T-cell (primary cell): ENCODE data around the gene GCK. TPM values are rescaled to one million over a fixed set of nuclear protein-coding genes. Genes with fewer than 3 reads are reported as not detected.

Experiments used
- ATAC-seq, 4 experiments: fragments of 200-7000 bp in 3 of 4; fragments of 150-1000 bp in 1 of 4; cut with Tn5 transposase; replicated peaks in 1 of 4; 1 replicate in 3 of 4; 2 replicates in 1 of 4; pipeline ENCODE4 v1.10.0; 2021; ENCODE audit warnings: moderate library complexity in 3 of 4, mild to moderate bottlenecking in 2 of 4, moderate number of reproducible peaks in 1 of 4
- CTCF ChIA-PET, 2 donors: fragments of 300-600 bp; sonication (Branson Sonifier 250); formaldehyde crosslinking; loops; one replicate each; lab custom pipeline; 2022; ENCODE audit warnings: antibody characterized with exemption in 2 of 2; lab: Charles Lee
- POLR2A ChIA-PET, 2 donors: fragments of 300-600 bp; sonication (Branson Sonifier 250); formaldehyde crosslinking; loops; one replicate each; lab custom pipeline; 2022; ENCODE audit warnings: antibody characterized with exemption in 2 of 2; lab: Charles Lee
- DNase-seq, 35 experiments: peaks; one replicate each; pipeline versions ENCODE4 v3.0.0 to v3.0.0-alpha.2; 2013 to 2023
- H3K27ac ChIP-seq: one replicate; pipeline ENCODE4 v1.5.1; 2013; ENCODE audit warnings: low read length
- H3K27me3 ChIP-seq, 2 experiments: replicated peaks in 1 of 2; 1 replicate in 1 of 2; 2 replicates in 1 of 2; pipeline versions ENCODE4 v1.6.1 to v1.7.0; 2013; ENCODE audit warnings: low read length in 1 of 2, mixed read lengths in 1 of 2; ENCODE audit not compliant: control insufficient read depth in 2 of 2, insufficient read depth in 2 of 2; ENCODE audit errors: extremely low read depth in 1 of 2
- H3K36me3 ChIP-seq, 2 donors: 1 replicate in 1 of 2; 2 replicates in 1 of 2; pipeline versions ENCODE4 v1.6.1 to v1.7.0; 2013; ENCODE audit warnings: low read length in 1 of 2; ENCODE audit not compliant: control insufficient read depth in 2 of 2, insufficient read depth in 1 of 2; ENCODE audit errors: extremely low read depth in 1 of 2
- H3K4me1 ChIP-seq, 2 experiments: 1 replicate in 1 of 2; 2 replicates in 1 of 2; pipeline versions ENCODE4 v1.6.1 to v1.7.0; 2013; ENCODE audit warnings: low read length in 2 of 2, mixed read lengths in 1 of 2; ENCODE audit not compliant: insufficient read depth in 2 of 2, control insufficient read depth in 1 of 2; ENCODE audit errors: extremely low read depth in 1 of 2
- H3K4me3 ChIP-seq, 2 donors: 1 replicate in 1 of 2; 2 replicates in 1 of 2; pipeline versions ENCODE4 v1.5.1 to v1.7.0; 2013; ENCODE audit warnings: mild to moderate bottlenecking in 2 of 2, low read length in 1 of 2, moderate library complexity in 1 of 2; ENCODE audit not compliant: control insufficient read depth in 1 of 2; ENCODE audit errors: extremely low read depth in 1 of 2
- H3K9me3 ChIP-seq: 2 replicates; pipeline ENCODE4 v1.7.0; 2013
- H3K27ac Mint-ChIP-seq, 2 donors: one replicate each; pipeline ENCODE4 v1.8.0; 2020 to 2021; ENCODE audit warnings: mild to moderate bottlenecking in 2 of 2, mixed read lengths in 2 of 2
- H3K27me3 Mint-ChIP-seq, 2 donors: one replicate each; pipeline ENCODE4 v1.8.0; 2021 to 2022; ENCODE audit warnings: mixed read lengths in 2 of 2
- H3K36me3 Mint-ChIP-seq: one replicate; pipeline ENCODE4 v1.8.0; 2021; ENCODE audit warnings: mixed read lengths
- H3K4me1 Mint-ChIP-seq, 3 donors: one replicate each; pipeline ENCODE4 v1.8.0; 2020 to 2022; ENCODE audit warnings: mixed read lengths in 3 of 3, mild to moderate bottlenecking in 1 of 3
- H3K4me3 Mint-ChIP-seq, 3 donors: one replicate each; pipeline ENCODE4 v1.8.0; 2020 to 2022; ENCODE audit warnings: mild to moderate bottlenecking in 3 of 3, mixed read lengths in 3 of 3, moderate library complexity in 3 of 3
- H3K9me3 Mint-ChIP-seq, 3 donors: one replicate each; pipeline ENCODE4 v1.8.0; 2020 to 2022; ENCODE audit warnings: mixed read lengths in 3 of 3
- WGBS: methylation state at CpG from one replicate; pipeline ENCODE4 v1.1.5; 2013; ENCODE audit warnings: missing lambda C conversion rate; ENCODE audit not compliant: insufficient coverage; 5-methylcytosine and 5-hydroxymethylcytosine counted together
- total RNA-seq, 35 experiments: library from RNA in 6 of 35; stranded (reverse) in 6 of 35; fragments of 120-200 nt in 1 of 35; gene quantifications; one replicate each; pipeline versions ENCODE4 v1.2.1 to v1.2.4 and lab custom pipeline; 2013 to 2026

The GCK gene
- total RNA-seq, 5 donors from 2014 or later (not counting 1 experiment from before 2014, with no cell fraction given): 0.28 to 0.82 (median 0.43) TPM; not detected in 1

- Mint-ChIP-seq H3K4me1 (no peaks in the 10 kb centered on the region), H3K27ac (no peak overlapping the region), H3K36me3 (no peaks in the 10 kb centered on the region), H3K27me3 (no peaks in the 10 kb centered on the region), H3K4me3 (no peak overlapping the region), H3K9me3 (no peaks in the 10 kb centered on the region)
- WGBS: 77% methylated on average over 7 of the region's 8 CpGs
- DNase-seq (no peak), ATAC-seq (no peak)
- POLR2A ChIA-PET: no interaction called here
- Histone ChIP-seq H3K27ac (no peak overlapping the region), H3K4me1 (no peaks in the 10 kb centered on the region), H3K36me3 (no peaks in the 10 kb centered on the region), H3K9me3 (no peaks in the 10 kb centered on the region), H3K27me3 (peaks cover 0 to 23% of the 10 kb centered on the region in 2 experiments), H3K4me3 (no peak overlapping the region)
- CTCF ChIA-PET: no interaction called here
Measured at GRCh38 chr7:44155191-44156185, 33.8 kb downstream of the GCK start.

GRCh38 chr7:44154703-44155102 lies 34.5 kb downstream of the GCK start:
- H3K4me1 Mint-ChIP-seq: no peaks in the 10 kb centered on the region
- no peak overlapping the region for H3K4me3 Mint-ChIP-seq
- no peak overlapping the region for H3K4me3 ChIP-seq
- no peaks in the 10 kb centered on the region for H3K4me1 ChIP-seq
- ChIA-PET CTCF (no interaction called here), POLR2A (no interaction called here)
- DNase-seq (no peak), ATAC-seq (no peak)
- H3K27me3 Mint-ChIP-seq: no peaks in the 10 kb centered on the region
- no peaks in the 10 kb centered on the region for H3K9me3 Mint-ChIP-seq
- no peaks in the 10 kb centered on the region for H3K36me3 ChIP-seq
- no peaks in the 10 kb centered on the region for H3K36me3 Mint-ChIP-seq
- 60% methylated on average over 1 of the region's 3 CpGs for WGBS
- no peaks in the 10 kb centered on the region for H3K9me3 ChIP-seq
- H3K27ac Mint-ChIP-seq: no peak overlapping the region
- H3K27me3 ChIP-seq: peaks cover 0 to 23% of the 10 kb centered on the region in 2 experiments
- H3K27ac ChIP-seq: no peak overlapping the region

GRCh38 chr7:44153948-44154335 lies 35.3 kb downstream of the GCK start:
- POLR2A ChIA-PET: no interaction called here
- Mint-ChIP-seq H3K36me3 (no peaks in the 10 kb centered on the region), H3K27me3 (no peaks in the 10 kb centered on the region), H3K27ac (no peak overlapping the region), H3K4me1 (no peaks in the 10 kb centered on the region), H3K9me3 (no peaks in the 10 kb centered on the region), H3K4me3 (no peak overlapping the region)
- ATAC-seq (no peak), DNase-seq (no peak)
- H3K9me3 ChIP-seq: no peaks in the 10 kb centered on the region
- H3K36me3 ChIP-seq: no peaks in the 10 kb centered on the region
- 96% methylated on average over 5 of the region's 5 CpGs for WGBS
- peaks cover 0 to 25% of the 10 kb centered on the region in 2 experiments for H3K27me3 ChIP-seq
- CTCF ChIA-PET: no interaction called here
- no peaks in the 10 kb centered on the region for H3K4me1 ChIP-seq
- H3K27ac ChIP-seq: no peak overlapping the region
- no peak overlapping the region for H3K4me3 ChIP-seq

GRCh38 chr7:44152971-44153947 lies 36.0 kb downstream of the GCK start:
- H3K4me3 Mint-ChIP-seq: no peak overlapping the region

GRCh38 chr7:44151956-44152355 lies 37.3 kb downstream of the GCK start:
- POLR2A ChIA-PET: no interaction called here

More at GRCh38 chr7:44152971-44153947, 36.0 kb downstream of the GCK start:
- H3K27ac ChIP-seq: no peak overlapping the region
- POLR2A ChIA-PET: interaction anchor here in 1 of 2 donors (0.6 kb wide), 1 partner anchor 485 kb away, joined by 6 read pairs; no protein-coding TSS in a partner anchor
- H3K36me3 Mint-ChIP-seq: no peaks in the 10 kb centered on the region
- DNase-seq (no peak), ATAC-seq (no peak)
- H3K4me1 Mint-ChIP-seq: no peaks in the 10 kb centered on the region
- CTCF ChIA-PET: interaction anchor here in 1 of 2 donors (0.7 kb wide), 1 partner anchor 209 kb away, joined by 10 read pairs; no protein-coding TSS in a partner anchor
- H3K4me3 ChIP-seq: no peak overlapping the region
- WGBS: 78% methylated on average over 14 of the region's 22 CpGs
- no peaks in the 10 kb centered on the region for H3K36me3 ChIP-seq
- no peaks in the 10 kb centered on the region for H3K27me3 Mint-ChIP-seq
- H3K9me3 Mint-ChIP-seq: no peaks in the 10 kb centered on the region
- no peaks in the 10 kb centered on the region for H3K4me1 ChIP-seq
- H3K27me3 ChIP-seq: peaks cover 0 to 20% of the 10 kb centered on the region in 2 experiments
- H3K9me3 ChIP-seq: no peaks in the 10 kb centered on the region
- H3K27ac Mint-ChIP-seq: no peak overlapping the region

More at GRCh38 chr7:44151956-44152355, 37.3 kb downstream of the GCK start:
- H3K9me3 Mint-ChIP-seq: no peaks in the 10 kb centered on the region
- no peaks in the 10 kb centered on the region for H3K36me3 Mint-ChIP-seq
- H3K4me1 Mint-ChIP-seq: no peaks in the 10 kb centered on the region
- DNase-seq (peak in 1 of 35 experiments; percentile 20), ATAC-seq (no peak)
- H3K9me3 ChIP-seq: no peaks in the 10 kb centered on the region
- no peaks in the 10 kb centered on the region for H3K4me1 ChIP-seq
- whole genome bisulfite sequencing: 94% methylated on average over 8 of the region's 9 CpGs
- no peak overlapping the region for H3K27ac Mint-ChIP-seq
- H3K36me3 ChIP-seq: no peaks in the 10 kb centered on the region
- CTCF ChIA-PET: interaction anchor here in 1 of 2 donors (0.7 kb wide), 1 partner anchor 91 kb away, joined by 6 read pairs; no protein-coding TSS in a partner anchor
- H3K27ac ChIP-seq: no peak overlapping the region
- no peaks in the 10 kb centered on the region for H3K27me3 Mint-ChIP-seq
- no peak overlapping the region for H3K4me3 Mint-ChIP-seq
- no peak overlapping the region for H3K4me3 ChIP-seq
- H3K27me3 ChIP-seq: peaks cover 0 to 11% of the 10 kb centered on the region in 2 experiments
